Measurements from ENCODE around the gene RPS15.

The RPS15 gene

GRCh38 chr19:1441022-1441426 lies 2.8 kb downstream of the RPS15 start:
- TF ChIP-seq CTCF (IDR thresholded peaks at IDR 0.05; ENCODE audit: low read depth, low read length), result no peak
- no peak for DNase-seq (ENCODE audit: extremely low read depth, low read depth)

- no peak for DNase-seq (ENCODE audit: extremely low read depth, low read depth)
- TF ChIP-seq CTCF (IDR thresholded peaks at IDR 0.05; ENCODE audit: low read depth, low read length), result no peak
Measured at GRCh38 chr19:1441677-1442438, 3.7 kb downstream of the RPS15 start.

GRCh38 chr19:1445185-1445931 lies 7.2 kb downstream of the RPS15 start:
- DNase-seq (ENCODE audit: extremely low read depth, low read depth), result no peak

GRCh38 chr19:1445932-1446712 lies 7.9 kb downstream of the RPS15 start:
- DNase-seq (ENCODE audit: extremely low read depth, low read depth), result no peak
- no peak for TF ChIP-seq CTCF (IDR thresholded peaks at IDR 0.05; ENCODE audit: low read depth, low read length)

More at GRCh38 chr19:1445185-1445931, 7.2 kb downstream of the RPS15 start:
- TF ChIP-seq CTCF (IDR thresholded peaks at IDR 0.05; ENCODE audit: low read depth, low read length), result peak; percentile 47

GRCh38 chr19:1446713-1447481 lies 8.7 kb downstream of the RPS15 start:
- DNase-seq (ENCODE audit: extremely low read depth, low read depth), result no peak
- TF ChIP-seq CTCF (IDR thresholded peaks at IDR 0.05; ENCODE audit: low read depth, low read length), result no peak

GRCh38 chr19:1447504-1447903 lies 9.3 kb downstream of the RPS15 start:
- no peak for DNase-seq (ENCODE audit: extremely low read depth, low read depth)
- TF ChIP-seq CTCF (IDR thresholded peaks at IDR 0.05; ENCODE audit: low read depth, low read length), result no peak
